Measurements from ENCODE around the gene SLC36A4.
"Not testable (repeated sequence)": the region's sequence is repeated elsewhere in the genome, so short reads cannot be mapped to it uniquely, and the experiment has no call there.

Gene SLC36A4

GRCh38 chr11:93196816-93197379, 893 bp downstream of the SLC36A4 start:
- intact Hi-C loops (cut with DNase I) = no loop called here
- DNase-seq = no peak

DNA sequence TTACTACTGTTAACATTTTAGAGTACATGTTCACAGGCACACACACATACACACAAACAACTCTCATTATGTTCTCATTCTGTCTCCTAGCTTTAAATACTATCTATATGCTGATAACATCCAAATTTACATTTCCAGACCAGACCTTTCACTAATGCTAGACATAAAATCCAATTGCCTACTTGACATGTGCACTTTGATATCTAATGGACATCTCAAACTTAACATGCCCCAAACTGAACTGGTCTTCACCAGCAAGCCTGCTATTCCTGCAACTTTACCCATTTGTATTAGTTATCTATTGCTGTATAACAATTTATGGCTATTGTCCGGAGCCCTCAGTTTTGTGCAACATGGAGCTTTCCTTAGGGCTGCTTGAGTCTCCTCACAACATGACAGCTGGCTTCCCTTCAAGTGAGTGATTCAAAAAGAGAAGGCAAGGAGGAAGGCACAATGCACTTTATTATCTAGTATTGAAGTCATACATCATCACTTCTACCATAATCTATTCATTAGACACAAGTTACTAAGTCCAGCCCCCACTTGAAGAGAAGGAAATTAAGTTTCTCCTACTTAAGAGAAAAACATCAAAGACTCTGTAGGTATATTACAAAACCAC, 3.0 kb downstream of the SLC36A4 start:
- intact Hi-C loops (cut with DNase I) = no loop called here

DNA sequence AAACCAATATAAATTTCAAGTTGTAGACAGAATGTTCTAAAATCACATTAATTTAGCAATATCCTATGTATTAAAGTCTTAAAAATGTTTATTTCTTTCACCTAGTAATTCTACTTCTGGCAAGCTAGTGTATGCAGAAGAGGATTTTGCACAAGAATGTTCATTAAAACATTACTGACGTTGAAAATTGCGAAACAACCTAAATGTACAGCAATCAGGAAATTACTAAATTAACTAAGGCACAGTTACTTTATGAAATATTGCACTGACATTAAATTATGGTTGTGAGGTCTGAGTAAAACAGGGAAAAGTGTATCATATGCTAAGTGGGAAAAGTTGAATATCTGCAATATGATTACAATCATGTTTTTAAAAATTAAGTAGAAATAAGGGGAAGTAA, 4.1 kb downstream of the SLC36A4 start:
- intact Hi-C loops (cut with DNase I) = no loop called here
- no peak for DNase-seq

More for the DNA sequence above, 3.0 kb downstream of the SLC36A4 start:
- no peak for DNase-seq

DNA sequence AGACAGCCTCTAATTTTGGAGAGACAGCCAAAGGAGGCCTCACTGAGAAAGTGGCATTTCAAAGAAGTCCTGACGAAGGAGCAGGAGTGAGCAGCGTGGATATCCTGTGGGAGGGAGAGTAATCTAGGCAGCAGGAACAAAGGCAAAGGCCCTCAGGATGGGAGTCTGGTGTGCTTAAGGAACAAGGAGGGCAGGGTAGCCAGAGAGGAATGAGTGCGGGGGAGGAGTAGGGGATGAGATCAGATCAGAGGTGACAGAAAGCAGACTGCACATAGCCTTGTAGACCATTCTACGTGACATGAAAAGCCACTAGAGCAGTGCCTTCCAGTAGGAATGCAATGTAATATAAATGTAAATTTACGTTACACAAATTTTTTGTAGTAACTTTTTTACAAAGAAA, 5.6 kb downstream of the SLC36A4 start:
- DNase-seq = no peak
- intact Hi-C loops (cut with DNase I) = no loop called here

GRCh38 chr11:93189462-93189861, 8.3 kb downstream of the SLC36A4 start:
- intact Hi-C loops (cut with DNase I) = no loop called here
- no peak for DNase-seq

DNA sequence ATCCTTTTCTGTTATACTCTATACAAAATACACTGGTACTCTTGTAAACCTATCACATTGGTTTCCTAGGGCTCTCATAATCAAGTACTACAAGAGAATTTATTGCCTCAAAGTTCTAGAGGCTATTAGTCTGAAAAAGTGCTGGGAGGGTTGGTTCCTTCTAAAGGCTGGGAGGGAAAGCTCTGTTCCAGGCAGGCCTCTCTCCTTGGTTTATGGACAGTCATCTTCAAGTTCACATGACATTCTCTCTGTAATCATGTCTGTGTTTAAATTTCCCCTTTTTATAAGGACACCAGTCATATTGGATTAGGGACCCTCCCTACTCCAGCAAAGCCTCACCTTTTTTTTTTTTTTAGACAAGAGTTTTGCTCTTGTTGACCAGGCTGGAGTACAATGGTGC, 9.1 kb downstream of the SLC36A4 start:
- intact Hi-C loops (cut with DNase I) = no loop called here
- no peak for DNase-seq

DNA sequence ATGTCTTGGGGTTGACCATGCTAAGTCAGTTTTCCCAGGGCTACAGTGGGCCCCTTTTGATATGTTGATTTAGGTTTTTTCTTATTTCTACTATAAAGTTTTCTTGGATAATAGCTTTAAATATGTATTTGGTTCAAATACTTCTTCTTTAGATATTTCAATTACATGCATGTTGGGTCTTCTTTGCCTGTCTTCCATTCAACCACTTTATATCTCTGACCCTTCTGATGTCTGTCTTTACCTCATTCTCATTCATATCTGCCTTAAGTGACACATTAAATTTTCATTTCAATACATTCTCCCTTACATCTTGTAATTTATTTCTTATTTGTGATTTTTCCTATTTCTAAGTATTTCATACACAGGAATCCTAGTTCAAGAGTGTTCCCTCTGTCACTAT, 10.5 kb downstream of the SLC36A4 start:
- intact Hi-C loops (cut with DNase I) = no loop called here
- DNase-seq = no peak

GRCh38 chr11:93177891-93178290, 19.9 kb downstream of the SLC36A4 start:
- peak in 2 of 10 donors; percentile 36 to 71 for DNase-seq
- intact Hi-C loops (cut with DNase I) = not testable (repeated sequence)

- intact Hi-C loops (cut with DNase I) = loop anchor here (5.0 kb wide), 1 partner anchor 228 kb away; no protein-coding TSS in a partner anchor
- no peak for DNase-seq
Measured at GRCh38 chr11:93169950-93170561, 27.7 kb downstream of the SLC36A4 start.

GRCh38 chr11:93169143-93169542, 28.6 kb downstream of the SLC36A4 start:
- no peak for DNase-seq
- intact Hi-C loops (cut with DNase I) = loop anchor here (5.0 kb wide), 1 partner anchor 227 kb away; no protein-coding TSS in a partner anchor

DNA sequence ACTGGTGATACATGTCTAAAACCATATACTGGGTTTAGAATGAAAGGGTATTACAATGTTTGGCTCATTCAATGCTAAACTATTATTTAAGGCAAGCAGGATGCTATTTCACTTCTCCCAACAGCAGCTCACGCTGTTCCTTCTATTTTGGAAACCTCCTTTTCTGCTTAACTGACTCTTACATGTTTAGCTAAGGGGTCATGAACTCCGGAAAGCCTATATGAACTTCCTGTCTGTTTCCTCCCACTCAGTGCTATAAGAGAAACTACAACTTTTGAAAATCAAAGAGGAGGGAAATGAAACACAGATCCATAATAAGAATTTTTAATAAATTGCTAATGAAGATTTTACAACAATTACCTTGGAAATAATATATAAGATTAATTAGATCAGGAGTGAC, 30.9 kb downstream of the SLC36A4 start:
- no peak for DNase-seq
- intact Hi-C loops (cut with DNase I) = loop anchor here (5.0 kb wide), 1 partner anchor 225 kb away; no protein-coding TSS in a partner anchor

DNA sequence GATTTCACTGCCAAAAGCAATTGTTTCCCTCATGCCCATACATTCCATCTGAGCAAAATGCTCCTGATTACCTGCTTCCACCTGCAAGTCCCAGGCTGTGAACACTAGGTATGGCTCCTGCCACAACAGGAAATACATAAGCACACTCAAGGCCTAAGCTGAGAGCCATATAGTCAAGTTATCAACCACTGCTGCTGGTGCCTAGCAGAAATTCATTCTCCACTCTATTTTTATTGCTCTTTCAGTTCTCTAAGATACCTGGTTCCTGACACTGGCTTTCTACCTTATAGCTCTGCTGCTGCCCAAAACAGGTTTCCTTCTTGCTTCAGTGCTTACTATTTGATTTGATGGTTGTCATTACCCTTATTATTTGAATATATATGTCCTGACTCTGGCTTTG, 31.6 kb downstream of the SLC36A4 start:
- no peak for DNase-seq

DNA sequence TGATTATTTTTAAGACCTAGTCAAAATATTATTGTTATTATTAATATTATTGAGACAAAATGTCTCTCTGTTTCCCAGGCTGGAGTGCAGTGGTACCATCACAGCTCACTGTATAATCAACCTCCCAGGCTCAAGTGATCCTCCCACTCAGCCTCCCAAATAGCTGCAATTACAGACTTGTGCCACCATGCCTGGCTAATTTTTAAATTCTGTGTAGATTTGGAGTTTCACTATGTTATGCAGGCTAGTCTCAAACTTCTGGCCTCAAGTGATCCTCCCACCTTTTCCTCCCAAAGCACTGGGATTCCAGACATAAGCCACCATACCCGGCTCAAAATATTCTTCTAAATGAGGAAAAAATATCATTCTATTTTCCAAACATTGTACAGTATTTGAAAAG, 37.0 kb downstream of the SLC36A4 start:
- intact Hi-C loops (cut with DNase I) = no loop called here
- no peak for DNase-seq

More for the DNA sequence above, 31.6 kb downstream of the SLC36A4 start:
- intact Hi-C loops (cut with DNase I) = loop anchor here (5.0 kb wide), 1 partner anchor 224 kb away; no protein-coding TSS in a partner anchor

DNA sequence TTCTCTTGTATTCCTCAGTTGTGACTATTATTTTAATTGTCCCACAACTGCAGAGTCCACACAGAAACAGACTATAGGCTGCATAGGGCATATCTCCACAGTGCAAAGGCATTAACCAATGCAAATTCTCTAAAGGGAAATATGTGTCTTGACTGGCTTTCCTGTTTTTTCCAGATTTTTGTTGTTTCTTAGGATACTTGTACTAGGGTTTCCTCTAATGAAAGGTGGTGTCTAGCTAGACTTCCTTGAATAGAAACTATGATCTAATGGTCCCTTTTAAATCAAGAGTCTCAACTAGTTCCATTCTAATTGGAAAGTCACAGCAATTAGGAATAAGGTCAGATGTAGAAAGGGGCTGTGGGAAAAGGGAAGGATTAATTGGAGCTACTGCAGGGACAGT, 37.6 kb downstream of the SLC36A4 start:
- no peak for DNase-seq
- intact Hi-C loops (cut with DNase I) = no loop called here

DNA sequence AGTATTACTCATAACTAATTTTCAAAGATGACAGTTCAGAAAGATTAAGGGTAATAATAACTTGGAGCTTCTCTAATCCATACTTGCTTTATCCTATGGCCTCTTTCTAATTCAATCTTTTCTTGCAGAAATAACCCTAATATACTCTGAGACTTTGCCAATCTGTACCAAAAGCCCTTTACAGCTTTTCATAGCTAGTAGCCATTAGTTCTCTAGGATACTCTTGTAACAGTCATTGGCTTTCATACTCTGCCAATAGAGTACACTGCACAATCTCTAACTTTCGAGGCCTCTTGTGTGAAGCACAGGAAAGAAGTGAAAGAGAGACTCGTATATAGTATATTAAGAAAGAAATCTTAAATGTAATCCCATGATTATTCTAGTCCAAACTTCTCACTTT, 38.1 kb downstream of the SLC36A4 start:
- DNase-seq = no peak
- intact Hi-C loops (cut with DNase I) = no loop called here

DNA sequence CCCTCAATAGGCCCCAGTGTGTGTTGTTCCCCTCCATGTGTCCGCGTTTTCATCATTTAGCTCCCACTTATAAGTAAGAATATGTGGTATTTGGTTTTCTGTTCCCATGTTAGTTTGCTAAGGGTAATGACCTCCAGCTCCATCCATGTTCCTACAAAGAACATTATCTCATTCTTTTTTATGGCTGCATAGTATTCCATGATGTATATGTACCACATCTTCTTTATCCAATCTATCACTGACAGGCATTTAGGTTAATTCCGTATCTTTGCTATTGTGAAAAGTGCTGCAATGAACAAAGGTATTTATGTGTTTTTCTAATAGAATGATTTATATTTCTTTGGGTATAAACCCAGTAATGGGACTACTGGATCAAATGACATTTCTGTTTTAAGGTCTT, 42.1 kb downstream of the SLC36A4 start:
- intact Hi-C loops (cut with DNase I) = no loop called here

GRCh38 chr11:93145390-93145915, 52.3 kb downstream of the SLC36A4 start:
- DNase-seq = no peak
- intact Hi-C loops (cut with DNase I) = no loop called here

More for the DNA sequence above, 42.1 kb downstream of the SLC36A4 start:
- DNase-seq = no peak

- no peak for DNase-seq
- intact Hi-C loops (cut with DNase I) = no loop called here
Measured at GRCh38 chr11:93143800-93144199, 54.0 kb downstream of the SLC36A4 start.

DNA sequence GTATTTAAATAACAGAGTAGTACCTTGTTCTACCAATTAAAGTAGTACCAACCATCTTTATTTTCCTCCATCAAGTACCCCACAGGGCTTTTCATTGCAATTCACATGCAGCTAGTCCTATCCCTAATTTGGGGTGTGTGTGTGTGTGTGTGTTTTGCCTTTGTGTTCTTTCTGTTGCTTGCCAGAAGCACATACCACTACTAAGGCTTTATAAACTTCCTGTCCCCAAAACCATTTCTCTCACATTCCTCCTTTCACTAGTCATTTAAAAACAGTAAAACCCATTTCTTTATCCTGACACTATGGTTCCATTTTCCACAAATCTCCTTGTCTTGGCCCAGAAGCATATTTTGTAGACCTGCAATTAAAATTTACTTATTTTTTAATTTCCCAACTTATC, 54.6 kb downstream of the SLC36A4 start:
- intact Hi-C loops (cut with DNase I) = no loop called here
- no peak for DNase-seq

GRCh38 chr11:93133488-93134109, 64.2 kb downstream of the SLC36A4 start:
- no peak for DNase-seq
- intact Hi-C loops (cut with DNase I) = no loop called here

- intact Hi-C loops (cut with DNase I) = no loop called here
- DNase-seq = no peak
Measured at GRCh38 chr11:93132836-93133235, 65.0 kb downstream of the SLC36A4 start.
